Activated naive CD4-positive, alpha-beta T cell treated with anti-CD3 and anti-CD28 coated beads for 36 hours (primary cell): Measurements from ENCODE around the gene SUFU. TPM values are rescaled to one million over a fixed set of nuclear protein-coding genes. Genes with fewer than 3 reads are reported as not detected.
A peak's percentile ranks its signal among the peaks of the same experiment; 100 is the strongest.
"Not testable (repeated sequence)": the region's sequence is repeated elsewhere in the genome, so short reads cannot be mapped to it uniquely, and the experiment has no call there.

Source experiments
- CTCF ChIA-PET: fragments of 350-600 bp; sonication (Branson Sonifier 250); formaldehyde crosslinking; loops from one replicate; lab custom pipeline; 2021; ENCODE audit warnings: antibody characterized with exemption; lab: Charles Lee
- DNase-seq: peaks from one replicate; pipeline ENCODE4 v3.0.0-alpha.2; 2020
- H3K27ac Mint-ChIP-seq: one replicate; pipeline ENCODE4 v1.8.0; 2021; ENCODE audit warnings: mild to moderate bottlenecking, mixed read lengths
- H3K27me3 Mint-ChIP-seq: one replicate; pipeline ENCODE4 v1.8.0; 2021; ENCODE audit warnings: low read depth, mixed read lengths
- H3K36me3 Mint-ChIP-seq: one replicate; pipeline ENCODE4 v1.8.0; 2021; ENCODE audit warnings: low read depth, mixed read lengths
- H3K4me1 Mint-ChIP-seq: one replicate; pipeline ENCODE4 v1.8.0; 2021; ENCODE audit warnings: low read depth, mixed read lengths
- H3K4me3 Mint-ChIP-seq: one replicate; pipeline ENCODE4 v1.8.0; 2021; ENCODE audit warnings: mild to moderate bottlenecking, moderate library complexity, mixed read lengths
- H3K9me3 Mint-ChIP-seq: one replicate; pipeline ENCODE4 v1.8.0; 2021; ENCODE audit warnings: mixed read lengths
- intact Hi-C: fragments of 100-400 bp; cut with micrococcal nuclease; formaldehyde crosslinking; loops from one replicate; pipeline ENCODE4 v1.15.1; 2023
- total RNA-seq, 2 experiments: library from RNA; stranded (reverse); gene quantifications; one replicate each; pipeline ENCODE4 v1.2.3, GENCODE V29; 2021

SUFU gene
- total RNA-seq, 2 experiments from 2014 or later, result 6.6 to 7.1 TPM

DNA sequence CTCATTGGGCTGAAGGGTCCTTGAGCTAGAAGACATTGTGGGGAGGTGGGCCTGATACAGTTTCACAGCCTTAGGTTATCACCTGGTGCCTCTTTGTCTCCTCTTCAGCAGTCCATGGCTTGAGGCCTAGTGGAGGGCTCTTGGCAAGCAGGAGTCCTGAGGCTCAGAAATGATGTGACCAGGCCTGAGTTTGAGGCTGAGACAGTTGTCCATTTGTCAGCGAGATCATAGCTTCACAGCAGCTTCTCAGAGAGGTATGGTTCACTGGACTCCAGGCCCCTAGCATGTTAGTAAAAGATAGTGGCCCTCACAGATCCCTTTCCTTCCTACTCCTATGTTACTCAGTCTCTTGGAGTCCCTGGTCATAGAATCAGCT, 19.1 kb downstream of the SUFU start:
- intact Hi-C loops, result no loop called here
- no peak overlapping the region for H3K27ac Mint-ChIP-seq
- H3K27me3 Mint-ChIP-seq, result no peaks in the 10 kb centered on the region
- H3K36me3 Mint-ChIP-seq, result peaks cover 11% of the 10 kb centered on the region
- CTCF ChIA-PET, result interaction anchor here (0.6 to 1.4 kb wide), 5 partner anchors 11 to 158 kb away, joined by 3 to 6 read pairs (median 3); no protein-coding TSS in a partner anchor
- no peak overlapping the region for H3K4me3 Mint-ChIP-seq
- H3K9me3 Mint-ChIP-seq, result no peaks in the 10 kb centered on the region
- H3K4me1 Mint-ChIP-seq, result peaks cover 3% of the 10 kb centered on the region
- DNase-seq, result no peak

DNA sequence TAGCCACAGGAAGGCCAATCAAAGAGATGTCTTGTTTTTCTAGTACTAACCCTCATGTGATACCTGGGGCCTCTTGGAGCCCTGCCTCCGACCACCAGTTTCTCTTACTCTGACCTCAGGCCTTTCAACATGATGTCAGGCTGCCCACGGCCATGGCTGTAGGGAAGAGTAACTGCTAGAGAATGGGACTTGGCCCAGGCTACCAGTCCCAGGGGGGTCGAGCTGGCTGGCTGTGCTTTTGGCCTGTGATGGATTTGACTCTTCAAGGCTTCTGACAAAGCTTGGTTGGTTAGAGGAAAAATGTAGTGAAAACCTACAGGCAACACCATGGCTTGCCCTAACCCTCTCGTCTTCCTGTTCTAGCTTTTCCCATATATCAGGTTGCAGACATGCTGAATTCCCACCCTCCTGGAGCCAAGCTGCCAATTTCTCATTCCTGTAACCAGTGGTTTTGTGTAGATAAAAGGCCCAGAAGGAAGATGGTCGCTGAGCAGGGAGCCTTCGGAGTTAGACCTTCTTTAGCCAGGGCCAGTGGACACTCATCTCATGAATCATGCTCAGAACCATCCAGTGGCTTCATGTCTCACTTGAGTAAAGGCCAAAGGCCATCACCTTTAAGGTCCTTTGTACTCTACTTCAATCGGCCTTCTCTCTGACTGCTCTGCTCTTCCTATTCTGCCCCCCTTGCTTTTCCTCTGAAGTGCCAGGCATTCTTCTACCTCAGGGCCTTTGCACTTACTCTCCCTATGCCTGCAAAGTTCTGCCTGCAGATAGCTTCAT, 19.7 kb downstream of the SUFU start:
- intact Hi-C loops, result no loop called here
- no peak for DNase-seq
- Mint-ChIP-seq H3K36me3 (peaks cover 11% of the 10 kb centered on the region), H3K27ac (no peak overlapping the region), H3K9me3 (no peaks in the 10 kb centered on the region), H3K27me3 (no peaks in the 10 kb centered on the region), H3K4me3 (no peak overlapping the region), H3K4me1 (peaks cover 3% of the 10 kb centered on the region)
- CTCF ChIA-PET, result interaction anchor here (1.1 to 1.4 kb wide), 2 partner anchors 12 to 60 kb away, joined by 3 to 6 read pairs; no protein-coding TSS in a partner anchor

DNA sequence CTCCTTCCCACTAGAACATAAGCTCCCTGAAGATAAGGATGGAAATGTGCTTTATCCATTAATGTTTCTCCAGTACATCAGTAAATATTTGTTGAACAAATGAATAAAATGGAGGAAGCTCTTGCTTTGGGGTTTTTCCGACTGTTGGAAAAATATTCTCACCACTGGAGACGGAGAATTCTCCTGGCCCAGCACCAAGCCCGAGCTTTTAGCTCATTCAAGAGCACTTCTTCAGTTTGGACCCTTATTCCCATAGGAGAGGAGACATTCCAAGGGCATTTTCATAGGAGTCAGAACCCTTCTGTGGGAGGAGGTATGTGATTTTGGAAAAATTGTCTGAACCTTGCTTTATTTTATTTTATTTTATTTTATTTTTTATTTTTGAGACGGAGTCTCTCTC, 21.0 kb downstream of the SUFU start:
- Mint-ChIP-seq H3K36me3 (peaks cover 11% of the 10 kb centered on the region), H3K27ac (no peak overlapping the region), H3K27me3 (no peaks in the 10 kb centered on the region), H3K4me1 (peaks cover 3% of the 10 kb centered on the region), H3K4me3 (no peak overlapping the region), H3K9me3 (no peaks in the 10 kb centered on the region)
- no peak for DNase-seq
- CTCF ChIA-PET, result interaction anchor here (0.6 to 1.0 kb wide), 3 partner anchors 59 to 148 kb away, joined by 3 read pairs; no protein-coding TSS in a partner anchor
- intact Hi-C loops, result no loop called here

DNA sequence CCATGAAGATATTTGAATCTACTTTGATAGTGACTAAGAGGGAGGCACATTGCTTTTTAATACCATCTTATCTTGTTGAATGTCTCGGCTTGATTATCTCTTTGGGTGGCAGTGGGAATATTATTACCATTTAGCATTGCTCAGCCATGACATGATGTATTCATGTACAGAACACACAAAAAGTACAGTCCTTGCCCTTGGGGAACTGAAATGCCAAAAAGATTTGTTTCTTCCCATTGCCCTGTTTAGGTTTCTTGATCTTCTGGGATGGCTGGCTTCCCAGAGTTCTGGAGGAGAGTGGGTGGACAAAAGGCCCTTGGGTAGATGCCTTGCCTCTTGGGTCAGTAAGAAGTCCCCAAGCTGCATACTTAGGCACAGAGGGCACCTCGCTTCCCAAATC, 23.8 kb downstream of the SUFU start:
- no peaks in the 10 kb centered on the region for H3K27me3 Mint-ChIP-seq
- H3K4me3 Mint-ChIP-seq, result no peak overlapping the region
- no peaks in the 10 kb centered on the region for H3K4me1 Mint-ChIP-seq
- DNase-seq, result no peak
- H3K36me3 Mint-ChIP-seq, result peaks cover 9% of the 10 kb centered on the region
- H3K27ac Mint-ChIP-seq, result no peak overlapping the region
- intact Hi-C loops, result no loop called here
- CTCF ChIA-PET, result interaction anchor here (1.1 kb wide), 1 partner anchor 54 kb away, joined by 3 read pairs; no protein-coding TSS in a partner anchor
- no peaks in the 10 kb centered on the region for H3K9me3 Mint-ChIP-seq

DNA sequence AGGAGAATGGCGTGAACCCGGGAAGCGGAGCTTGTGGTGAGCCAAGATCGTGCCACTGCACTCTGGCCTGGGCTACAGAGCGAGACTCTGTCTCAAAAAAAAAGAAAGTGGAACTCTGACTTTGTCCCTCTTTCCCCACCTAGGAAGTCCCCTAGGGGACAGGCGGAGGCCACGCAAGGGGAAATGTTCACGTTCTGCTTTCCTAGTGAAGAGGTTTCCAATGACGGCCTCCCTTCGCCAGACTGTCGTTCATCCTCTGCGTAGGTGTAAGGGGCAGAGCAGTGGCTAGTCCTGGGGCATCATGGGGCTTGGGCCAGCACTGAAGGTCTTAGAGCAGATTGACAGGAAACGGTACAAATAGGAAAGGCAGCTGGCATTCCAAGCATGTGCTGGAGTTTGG, 30.6 kb downstream of the SUFU start:
- no peaks in the 10 kb centered on the region for H3K9me3 Mint-ChIP-seq
- H3K36me3 Mint-ChIP-seq, result peaks cover 1% of the 10 kb centered on the region
- H3K4me1 Mint-ChIP-seq, result peaks cover 2% of the 10 kb centered on the region
- H3K27me3 Mint-ChIP-seq, result no peaks in the 10 kb centered on the region
- H3K27ac Mint-ChIP-seq, result peak overlapping the region; percentile 48
- CTCF ChIA-PET, result no interaction called here
- intact Hi-C loops, result no loop called here
- DNase-seq, result no peak
- no peak overlapping the region for H3K4me3 Mint-ChIP-seq

DNA sequence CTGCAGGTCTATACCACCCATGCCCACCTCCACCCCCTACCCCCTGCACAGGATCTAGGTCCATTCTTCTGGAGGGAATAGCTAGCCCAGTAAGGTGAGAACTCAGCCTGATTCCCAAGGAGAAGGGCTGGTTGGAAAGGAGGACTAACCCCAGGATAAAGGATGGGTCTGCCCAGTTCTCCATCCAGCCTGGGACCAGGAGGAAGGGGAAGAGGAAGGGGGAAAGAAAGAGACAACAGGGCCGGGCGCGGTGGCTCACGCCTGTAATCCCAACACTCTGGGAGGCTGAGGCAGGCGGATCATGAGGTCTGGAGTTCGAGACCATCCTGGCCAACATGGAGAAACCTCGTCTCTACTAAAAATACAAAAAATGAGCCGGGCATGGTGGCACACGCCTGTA, 31.2 kb downstream of the SUFU start:
- CTCF ChIA-PET, H3K4me3 Mint-ChIP-seq, H3K27ac Mint-ChIP-seq, H3K4me1 Mint-ChIP-seq, DNase-seq, H3K36me3 Mint-ChIP-seq, H3K27me3 Mint-ChIP-seq, H3K9me3 Mint-ChIP-seq, intact Hi-C loops: not testable (repeated sequence)

DNA sequence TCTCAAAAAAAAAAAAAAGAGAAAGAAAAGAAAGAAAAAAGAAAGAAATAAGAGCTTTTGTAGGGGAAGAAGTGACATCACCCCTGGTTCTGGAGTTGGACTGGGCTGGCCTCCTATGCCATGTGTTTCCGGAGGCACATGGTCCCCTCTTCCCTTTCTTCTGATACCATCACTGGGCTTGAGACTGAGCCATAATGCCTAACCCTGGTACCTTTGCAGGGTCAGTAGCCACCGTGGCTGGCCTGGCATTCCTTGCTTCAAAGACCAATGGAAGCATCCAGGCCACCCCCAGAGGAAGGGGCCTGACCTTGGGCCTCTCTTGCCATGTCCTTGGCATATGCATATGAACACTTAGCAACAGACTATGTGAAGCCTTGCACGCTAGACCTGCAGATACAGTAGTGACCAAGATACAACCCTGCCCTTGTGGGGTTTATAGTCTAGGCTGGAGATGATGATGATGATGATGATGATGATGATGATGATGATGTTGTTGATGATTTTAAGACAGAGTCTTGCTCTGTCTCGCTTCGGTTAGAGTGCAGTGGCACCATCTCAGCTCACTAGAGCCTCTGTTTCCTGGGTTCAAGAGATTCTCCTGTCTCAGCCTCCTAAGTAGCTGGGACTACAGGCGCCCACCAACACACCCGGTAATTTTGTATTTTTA, 31.8 kb downstream of the SUFU start:
- no peak overlapping the region for H3K4me3 Mint-ChIP-seq
- H3K36me3 Mint-ChIP-seq, result peaks cover 1% of the 10 kb centered on the region
- H3K9me3 Mint-ChIP-seq, result no peaks in the 10 kb centered on the region
- H3K27me3 Mint-ChIP-seq, result no peaks in the 10 kb centered on the region
- intact Hi-C loops, result no loop called here
- peaks cover 7% of the 10 kb centered on the region for H3K4me1 Mint-ChIP-seq
- H3K27ac Mint-ChIP-seq, result no peak overlapping the region
- CTCF ChIA-PET, result no interaction called here
- no peak for DNase-seq

DNA sequence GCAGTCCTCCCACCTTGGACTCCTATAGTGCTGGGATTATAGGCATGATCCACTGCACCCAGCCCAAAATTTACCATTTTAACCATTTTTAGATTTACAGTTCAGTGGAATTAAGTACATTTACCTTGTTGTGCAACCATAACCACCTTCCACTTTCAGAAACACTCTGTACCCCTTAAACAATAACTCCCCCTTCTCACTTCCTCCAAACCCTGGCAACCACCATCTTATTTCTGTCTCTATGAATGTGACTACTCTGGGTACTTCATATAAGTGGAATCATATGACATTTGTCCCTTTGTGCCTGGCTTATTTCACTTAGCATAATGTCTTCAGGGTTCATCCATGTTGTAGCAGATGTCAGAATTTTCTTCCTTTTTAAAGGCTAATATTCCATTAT, 33.6 kb downstream of the SUFU start:
- Mint-ChIP-seq H3K9me3 (no peaks in the 10 kb centered on the region), H3K27me3 (no peaks in the 10 kb centered on the region), H3K4me3 (no peak overlapping the region), H3K27ac (no peak overlapping the region), H3K4me1 (peaks cover 9% of the 10 kb centered on the region), H3K36me3 (peaks cover 1% of the 10 kb centered on the region)
- no peak for DNase-seq
- intact Hi-C loops, result no loop called here
- CTCF ChIA-PET, result no interaction called here

DNA sequence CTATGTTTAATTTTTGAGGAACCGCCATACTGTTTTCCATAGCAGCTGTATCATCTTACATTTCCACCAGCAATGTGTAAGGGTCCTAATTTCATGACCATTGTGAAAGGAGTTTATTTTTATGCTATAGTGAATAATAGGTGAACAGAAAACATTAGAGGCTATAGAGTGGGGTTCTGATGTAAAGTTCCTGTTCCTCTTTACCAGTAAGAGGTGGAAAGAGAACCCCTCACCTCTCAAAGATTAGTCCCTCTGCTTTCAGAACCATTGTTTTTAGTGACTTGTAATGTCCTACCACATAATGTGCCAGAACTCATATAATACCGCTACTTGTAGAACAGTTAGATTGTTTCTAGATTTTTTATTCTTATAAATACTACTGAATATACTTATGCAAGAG, 34.2 kb downstream of the SUFU start:
- peaks cover 15% of the 10 kb centered on the region for H3K4me1 Mint-ChIP-seq
- H3K36me3 Mint-ChIP-seq, result peaks cover 1% of the 10 kb centered on the region
- H3K27me3 Mint-ChIP-seq, result no peaks in the 10 kb centered on the region
- H3K9me3 Mint-ChIP-seq, result no peaks in the 10 kb centered on the region
- CTCF ChIA-PET, result no interaction called here
- DNase-seq, result no peak
- H3K4me3 Mint-ChIP-seq, result no peak overlapping the region
- H3K27ac Mint-ChIP-seq, result no peak overlapping the region
- intact Hi-C loops, result no loop called here

DNA sequence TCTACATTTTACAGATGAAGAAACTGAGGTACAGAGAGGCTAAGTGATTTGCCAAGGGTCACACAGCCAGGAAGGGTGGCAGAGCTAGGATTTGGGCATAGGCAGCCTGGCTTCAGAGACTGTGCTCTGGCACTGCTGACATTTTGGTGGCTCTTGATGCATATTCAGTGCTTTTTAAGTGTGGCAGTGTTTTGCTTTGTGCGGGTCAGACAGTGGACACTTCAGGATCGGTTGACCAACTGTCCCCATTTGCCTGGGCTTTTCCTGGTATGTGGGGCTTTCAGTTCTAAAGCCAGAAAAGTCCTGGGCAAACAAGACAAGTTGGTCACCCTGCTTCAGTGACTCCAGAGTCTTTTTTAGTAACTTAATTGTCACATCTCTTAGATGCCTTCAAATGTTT, 35.0 kb downstream of the SUFU start:
- no peaks in the 10 kb centered on the region for H3K9me3 Mint-ChIP-seq
- no peak overlapping the region for H3K27ac Mint-ChIP-seq
- CTCF ChIA-PET, result no interaction called here
- H3K4me3 Mint-ChIP-seq, result no peak overlapping the region
- peaks cover 17% of the 10 kb centered on the region for H3K4me1 Mint-ChIP-seq
- intact Hi-C loops, result no loop called here
- peaks cover under 1% of the 10 kb centered on the region for H3K36me3 Mint-ChIP-seq
- DNase-seq, result no peak
- no peaks in the 10 kb centered on the region for H3K27me3 Mint-ChIP-seq

DNA sequence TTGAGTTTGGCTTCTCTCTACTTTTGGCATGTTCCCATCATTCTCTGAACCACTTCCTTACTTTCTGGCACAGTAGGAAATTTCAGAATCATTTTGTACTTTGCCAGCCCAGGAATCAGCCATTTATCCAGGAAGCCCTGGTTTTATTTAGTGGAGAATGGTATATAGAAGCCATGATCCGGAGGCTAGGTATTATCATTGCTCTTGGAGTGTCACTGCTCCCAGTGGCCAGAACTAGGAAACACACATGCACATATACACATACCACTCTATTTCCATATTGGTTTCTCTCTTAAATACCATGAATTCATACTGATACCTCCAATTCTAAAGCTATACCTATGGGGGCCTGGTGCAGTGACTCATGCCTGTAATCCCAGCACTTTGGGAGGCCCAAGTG, 36.3 kb downstream of the SUFU start:
- CTCF ChIA-PET, result no interaction called here
- intact Hi-C loops, result no loop called here
- Mint-ChIP-seq H3K4me1 (peaks cover 17% of the 10 kb centered on the region), H3K9me3 (no peaks in the 10 kb centered on the region), H3K4me3 (no peak overlapping the region), H3K36me3 (no peaks in the 10 kb centered on the region), H3K27ac (no peak overlapping the region), H3K27me3 (no peaks in the 10 kb centered on the region)
- no peak for DNase-seq

DNA sequence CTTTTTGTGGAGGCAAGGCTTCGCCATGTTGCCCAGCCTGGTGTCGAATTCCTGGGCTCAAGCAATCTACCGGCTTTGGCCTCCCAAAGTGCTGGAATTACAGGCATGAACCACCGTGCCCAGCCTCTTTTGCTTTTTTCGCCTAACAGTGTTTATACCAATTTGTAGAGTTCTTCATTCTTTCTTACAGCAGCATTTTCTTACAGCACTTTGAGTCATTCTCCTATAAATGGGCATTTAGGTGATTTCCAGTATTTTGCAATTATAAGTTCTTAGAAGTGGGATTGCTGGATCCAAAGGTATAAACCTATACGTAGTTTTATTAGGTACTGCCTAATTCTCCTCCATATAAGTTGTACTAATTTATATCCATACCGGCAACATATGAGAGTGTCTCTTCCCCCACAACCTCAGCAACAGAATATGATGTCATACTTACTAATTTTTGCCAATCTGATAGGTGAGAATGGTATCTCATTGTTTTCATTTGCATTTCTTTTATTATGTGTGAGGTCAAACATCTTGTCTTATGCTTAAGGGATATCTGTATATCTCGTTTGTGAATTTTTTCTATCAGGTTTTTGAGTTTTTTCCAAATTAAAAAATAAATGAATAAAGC, 39.1 kb downstream of the SUFU start:
- Mint-ChIP-seq H3K9me3 (no peaks in the 10 kb centered on the region), H3K27ac (peak overlapping the region; percentile 61), H3K4me3 (no peak overlapping the region), H3K36me3 (no peaks in the 10 kb centered on the region), H3K27me3 (no peaks in the 10 kb centered on the region), H3K4me1 (peaks cover 15% of the 10 kb centered on the region)
- DNase-seq, result no peak
- intact Hi-C loops, result loop anchor here (2.0 kb wide), 1 partner anchor 40 kb away; the partner anchor contains the start of genes ACTR1A and SUFU
- CTCF ChIA-PET, result no interaction called here
